ENCODE data around the gene F2RL1. TPM values are rescaled to one million over a fixed set of nuclear protein-coding genes. Genes with fewer than 3 reads are reported as not detected.

Gene F2RL1
- total and polyA plus RNA-seq, 2 of the 13 experiments (the other 11 are each of a cell fraction or from before 2014, with no cell fraction given): 9.9 to 23.0 TPM

DNA sequence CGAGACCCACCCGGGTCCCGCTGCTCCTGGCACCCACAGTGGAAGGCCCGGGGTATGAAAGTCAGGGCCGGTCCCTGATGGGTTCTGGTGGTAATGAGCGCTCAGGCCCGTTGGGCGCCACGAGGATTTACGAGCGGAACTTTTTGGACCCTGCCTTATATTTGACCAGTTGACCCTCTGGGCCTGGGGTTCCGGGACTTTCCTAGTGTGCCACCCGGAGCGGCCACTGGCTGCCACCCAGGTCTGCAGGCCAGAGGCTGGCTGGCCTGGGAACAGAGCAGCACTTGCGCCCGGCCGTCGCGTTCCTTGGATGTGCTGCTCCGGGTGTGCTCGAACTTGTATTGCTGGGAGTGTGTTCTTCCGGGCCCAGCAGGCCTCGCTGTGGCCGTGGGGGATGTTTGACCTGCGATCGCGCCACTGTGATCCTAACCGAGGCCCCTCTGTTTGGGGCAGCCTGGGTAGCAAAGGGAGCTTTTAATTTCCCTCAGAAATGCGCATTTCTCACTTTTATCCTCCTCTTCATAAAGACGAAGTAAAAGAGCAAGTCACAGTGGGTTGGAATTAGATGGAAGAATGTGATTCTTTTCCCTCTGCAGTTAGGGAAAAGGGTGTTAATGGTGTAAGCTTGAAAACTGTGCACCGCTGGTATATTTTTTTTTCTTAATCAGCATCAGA, 1.2 kb downstream of the F2RL1 start:
- H3K27ac ChIP-seq (ENCODE audit: extremely low read length, insufficient read depth, low read length): no peak overlapping the region
- H3K4me3 ChIP-seq (replicated peaks in 1 of 3; ENCODE audit: insufficient read depth in 1 of 3, low read depth in 2 of 3, low read length in 3 of 3): peak overlapping the region; percentile 77 to 84 (median 80)
- WGBS (ENCODE audit: low lambda C conversion rate): 6% methylated on average over 19 of the region's 31 CpGs
- peak overlapping the region; percentile 68 for H3K9ac ChIP-seq (ENCODE audit: insufficient read depth, low read depth, low read length)
- CTCF ChIA-PET (ENCODE audit: low intra/inter-chr PET ratio, low total read pairs): no interaction called here
- H3K4me2 ChIP-seq (ENCODE audit: low read depth, low read length): peak overlapping the region; percentile 93
- H3K4me1 ChIP-seq (ENCODE audit: insufficient read depth, low read length): peaks cover 37% of the 10 kb centered on the region
- H3K9me3 ChIP-seq (ENCODE audit: low read length): no peaks in the 10 kb centered on the region
- ATAC-seq (peak; percentile 27), FAIRE-seq (no peak), DNase-seq (ENCODE audit: low spot score) (no peak)
- no TSS peak for BruUV-seq (replicated peaks)
- in situ Hi-C loops (cut with HindIII; ENCODE audit: extremely low pct_ligation_motif_present, low pct_unique_long_range_greater_than_20kb) (no loop called here), intact Hi-C loops (cut with micrococcal nuclease; ENCODE audit: unreplicated experiment) (no loop called here)
- no peaks in the 10 kb centered on the region for H3K27me3 ChIP-seq (ENCODE audit: control insufficient read depth in 1 of 2, insufficient read depth in 2 of 2, low read length in 2 of 2)
- H2AFZ ChIP-seq (ENCODE audit: low read length): peak overlapping the region; percentile 18
- no peaks in the 10 kb centered on the region for H3K36me3 ChIP-seq (replicated peaks in 1 of 2; ENCODE audit: control insufficient read depth in 1 of 2, insufficient read depth in 2 of 2, low read length in 2 of 2)
- H4K20me1 ChIP-seq (ENCODE audit: insufficient read depth, low read length): no peaks in the 10 kb centered on the region
- H3K79me2 ChIP-seq (ENCODE audit: insufficient read depth, low read length): peaks cover 2% of the 10 kb centered on the region
- POLR2A ChIA-PET: interaction anchor here (1.1 to 3.6 kb wide), 5 partner anchors 13 to 81 kb away, joined by 3 to 44 read pairs (median 5); no protein-coding TSS in a partner anchor
- TF ChIP-seq, protein P1, sequence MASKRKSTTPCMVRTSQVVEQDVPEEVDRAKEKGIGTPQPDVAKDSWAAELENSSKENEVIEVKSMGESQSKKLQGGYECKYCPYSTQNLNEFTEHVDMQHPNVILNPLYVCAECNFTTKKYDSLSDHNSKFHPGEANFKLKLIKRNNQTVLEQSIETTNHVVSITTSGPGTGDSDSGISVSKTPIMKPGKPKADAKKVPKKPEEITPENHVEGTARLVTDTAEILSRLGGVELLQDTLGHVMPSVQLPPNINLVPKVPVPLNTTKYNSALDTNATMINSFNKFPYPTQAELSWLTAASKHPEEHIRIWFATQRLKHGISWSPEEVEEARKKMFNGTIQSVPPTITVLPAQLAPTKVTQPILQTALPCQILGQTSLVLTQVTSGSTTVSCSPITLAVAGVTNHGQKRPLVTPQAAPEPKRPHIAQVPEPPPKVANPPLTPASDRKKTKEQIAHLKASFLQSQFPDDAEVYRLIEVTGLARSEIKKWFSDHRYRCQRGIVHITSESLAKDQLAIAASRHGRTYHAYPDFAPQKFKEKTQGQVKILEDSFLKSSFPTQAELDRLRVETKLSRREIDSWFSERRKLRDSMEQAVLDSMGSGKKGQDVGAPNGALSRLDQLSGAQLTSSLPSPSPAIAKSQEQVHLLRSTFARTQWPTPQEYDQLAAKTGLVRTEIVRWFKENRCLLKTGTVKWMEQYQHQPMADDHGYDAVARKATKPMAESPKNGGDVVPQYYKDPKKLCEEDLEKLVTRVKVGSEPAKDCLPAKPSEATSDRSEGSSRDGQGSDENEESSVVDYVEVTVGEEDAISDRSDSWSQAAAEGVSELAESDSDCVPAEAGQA (IDR thresholded peaks at IDR 0.05; ENCODE audit: low read depth): no peak
- TF ChIP-seq, protein P1 (CRISPR knock-in tag; IDR thresholded peaks at IDR 0.05; ENCODE audit: borderline replicate concordance): no peak
- TF ChIP-seq ZNF558 (CRISPR knock-in tag; IDR thresholded peaks at IDR 0.05; ENCODE audit: borderline replicate concordance) (no peak), TAF1 (CRISPR knock-in tag; IDR thresholded peaks at IDR 0.05) (no peak), MZF1 (CRISPR knock-in tag; IDR thresholded peaks at IDR 0.05; ENCODE audit: borderline replicate concordance) (no peak), MTA3 (CRISPR knock-in tag; IDR thresholded peaks at IDR 0.05) (no peak), ZNF747 (CRISPR knock-in tag; IDR thresholded peaks at IDR 0.05; ENCODE audit: borderline replicate concordance) (no peak), SSRP1 (CRISPR knock-in tag; IDR thresholded peaks at IDR 0.05) (no peak), FOXA1 (IDR thresholded peaks at IDR 0.05) (no peak), FOXA1 (CRISPR knock-in tag; IDR thresholded peaks at IDR 0.05) (no peak), AHR (CRISPR knock-in tag; IDR thresholded peaks at IDR 0.05) (0 out of 2 replicates have a peak, but pooled peaks have one; percentile 18)
- TF ChIP-seq, protein P2, sequence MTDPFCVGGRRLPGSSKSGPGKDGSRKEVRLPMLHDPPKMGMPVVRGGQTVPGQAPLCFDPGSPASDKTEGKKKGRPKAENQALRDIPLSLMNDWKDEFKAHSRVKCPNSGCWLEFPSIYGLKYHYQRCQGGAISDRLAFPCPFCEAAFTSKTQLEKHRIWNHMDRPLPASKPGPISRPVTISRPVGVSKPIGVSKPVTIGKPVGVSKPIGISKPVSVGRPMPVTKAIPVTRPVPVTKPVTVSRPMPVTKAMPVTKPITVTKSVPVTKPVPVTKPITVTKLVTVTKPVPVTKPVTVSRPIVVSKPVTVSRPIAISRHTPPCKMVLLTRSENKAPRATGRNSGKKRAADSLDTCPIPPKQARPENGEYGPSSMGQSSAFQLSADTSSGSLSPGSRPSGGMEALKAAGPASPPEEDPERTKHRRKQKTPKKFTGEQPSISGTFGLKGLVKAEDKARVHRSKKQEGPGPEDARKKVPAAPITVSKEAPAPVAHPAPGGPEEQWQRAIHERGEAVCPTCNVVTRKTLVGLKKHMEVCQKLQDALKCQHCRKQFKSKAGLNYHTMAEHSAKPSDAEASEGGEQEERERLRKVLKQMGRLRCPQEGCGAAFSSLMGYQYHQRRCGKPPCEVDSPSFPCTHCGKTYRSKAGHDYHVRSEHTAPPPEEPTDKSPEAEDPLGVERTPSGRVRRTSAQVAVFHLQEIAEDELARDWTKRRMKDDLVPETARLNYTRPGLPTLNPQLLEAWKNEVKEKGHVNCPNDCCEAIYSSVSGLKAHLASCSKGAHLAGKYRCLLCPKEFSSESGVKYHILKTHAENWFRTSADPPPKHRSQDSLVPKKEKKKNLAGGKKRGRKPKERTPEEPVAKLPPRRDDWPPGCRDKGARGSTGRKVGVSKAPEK (CRISPR knock-in tag; IDR thresholded peaks at IDR 0.05; ENCODE audit: borderline replicate concordance): no peak
- TF ChIP-seq, protein P3, sequence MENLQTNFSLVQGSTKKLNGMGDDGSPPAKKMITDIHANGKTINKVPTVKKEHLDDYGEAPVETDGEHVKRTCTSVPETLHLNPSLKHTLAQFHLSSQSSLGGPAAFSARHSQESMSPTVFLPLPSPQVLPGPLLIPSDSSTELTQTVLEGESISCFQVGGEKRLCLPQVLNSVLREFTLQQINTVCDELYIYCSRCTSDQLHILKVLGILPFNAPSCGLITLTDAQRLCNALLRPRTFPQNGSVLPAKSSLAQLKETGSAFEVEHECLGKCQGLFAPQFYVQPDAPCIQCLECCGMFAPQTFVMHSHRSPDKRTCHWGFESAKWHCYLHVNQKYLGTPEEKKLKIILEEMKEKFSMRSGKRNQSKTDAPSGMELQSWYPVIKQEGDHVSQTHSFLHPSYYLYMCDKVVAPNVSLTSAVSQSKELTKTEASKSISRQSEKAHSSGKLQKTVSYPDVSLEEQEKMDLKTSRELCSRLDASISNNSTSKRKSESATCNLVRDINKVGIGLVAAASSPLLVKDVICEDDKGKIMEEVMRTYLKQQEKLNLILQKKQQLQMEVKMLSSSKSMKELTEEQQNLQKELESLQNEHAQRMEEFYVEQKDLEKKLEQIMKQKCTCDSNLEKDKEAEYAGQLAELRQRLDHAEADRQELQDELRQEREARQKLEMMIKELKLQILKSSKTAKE (CRISPR knock-in tag; IDR thresholded peaks at IDR 0.05; ENCODE audit: borderline replicate concordance): no peak

All from HepG2 (cell line).